Skeletal muscle satellite cell (primary cell): ENCODE measurements around the gene MSANTD7.
"Not testable (repeated sequence)": the region's sequence is repeated elsewhere in the genome, so short reads cannot be mapped to it uniquely, and the experiment has no call there.

Source experiments
- H3K27me3 ChIP-seq: 2 replicates; pipeline ENCODE4 v1.7.0; 2013; ENCODE audit warnings: low read length; ENCODE audit not compliant: control insufficient read depth, insufficient read depth
- H3K36me3 ChIP-seq: 2 replicates; pipeline ENCODE4 v1.7.0; 2013; ENCODE audit warnings: mild to moderate bottlenecking, control low read depth, low read length; ENCODE audit not compliant: insufficient read depth
- H3K4me1 ChIP-seq: 2 replicates; pipeline ENCODE4 v1.7.0; 2013; ENCODE audit warnings: low read length; ENCODE audit not compliant: control insufficient read depth, insufficient read depth
- H3K4me2 ChIP-seq: 2 replicates; pipeline ENCODE4 v1.7.0; 2013; ENCODE audit warnings: mild to moderate bottlenecking, low read length
- H3K4me3 ChIP-seq: 2 replicates; pipeline ENCODE4 v1.7.0; 2013; ENCODE audit warnings: low read length
- H3K9ac ChIP-seq: 2 replicates; pipeline ENCODE4 v1.7.0; 2013; ENCODE audit warnings: mild to moderate bottlenecking, low read depth, low read length, moderate library complexity
- H3K9me3 ChIP-seq: replicated peaks from 2 replicates; pipeline ENCODE4 v1.7.0; 2013; ENCODE audit warnings: mild to moderate bottlenecking, control low read depth, low read length

Gene MSANTD7

DNA sequence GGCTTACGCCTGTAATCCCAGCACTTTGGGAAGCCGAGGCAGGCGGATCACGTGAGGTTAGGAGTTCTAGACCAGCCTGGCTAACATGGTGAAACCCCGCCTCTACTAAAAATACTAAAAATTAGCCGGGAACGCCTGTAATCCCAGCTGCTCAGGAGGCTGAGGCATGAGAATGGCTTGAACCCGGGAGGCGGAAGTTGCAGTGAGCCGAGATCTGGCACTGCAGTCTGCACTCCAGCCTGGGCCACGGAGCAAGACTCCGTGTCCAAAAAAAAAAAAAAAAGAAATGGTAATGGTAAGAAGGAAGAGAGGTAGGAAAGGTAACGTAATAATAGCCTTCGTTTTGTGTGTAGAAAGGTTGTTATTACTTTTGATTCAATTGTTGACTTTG, 1.2 kb downstream of the MSANTD7 start:
- peaks cover 6% of the 10 kb centered on the region for H3K4me1 ChIP-seq
- H3K9ac ChIP-seq = peak overlapping the region; percentile 99
- no peaks in the 10 kb centered on the region for H3K27me3 ChIP-seq
- no peaks in the 10 kb centered on the region for H3K9me3 ChIP-seq
- peaks cover 40% of the 10 kb centered on the region for H3K36me3 ChIP-seq
- peak overlapping the region; percentile 98 for H3K4me3 ChIP-seq
- peak overlapping the region; percentile 93 for H3K4me2 ChIP-seq

DNA sequence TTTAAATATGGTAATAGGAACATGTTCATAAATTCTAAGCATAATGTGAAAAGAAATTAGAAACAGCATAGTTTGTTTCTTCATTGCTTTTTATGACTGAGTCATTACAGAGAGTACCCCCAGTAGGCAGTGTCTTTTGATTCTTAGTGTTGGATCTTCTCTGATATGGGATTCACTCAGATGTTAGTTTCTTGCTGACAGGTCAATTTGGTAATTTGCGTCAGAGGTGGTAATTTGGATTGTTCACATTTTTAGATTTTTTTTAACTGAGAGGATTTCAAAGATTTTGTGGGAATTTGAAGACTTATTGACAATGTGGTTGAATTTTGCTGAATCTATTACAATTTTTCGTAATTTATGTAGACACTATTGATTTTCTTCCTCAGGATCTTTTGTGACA, 2.1 kb downstream of the MSANTD7 start:
- Histone ChIP-seq H3K9ac (no peak overlapping the region), H3K36me3 (peaks cover 46% of the 10 kb centered on the region), H3K9me3 (no peaks in the 10 kb centered on the region), H3K4me3 (no peak overlapping the region), H3K4me2 (no peak overlapping the region), H3K4me1 (peaks cover 6% of the 10 kb centered on the region), H3K27me3 (no peaks in the 10 kb centered on the region)

DNA sequence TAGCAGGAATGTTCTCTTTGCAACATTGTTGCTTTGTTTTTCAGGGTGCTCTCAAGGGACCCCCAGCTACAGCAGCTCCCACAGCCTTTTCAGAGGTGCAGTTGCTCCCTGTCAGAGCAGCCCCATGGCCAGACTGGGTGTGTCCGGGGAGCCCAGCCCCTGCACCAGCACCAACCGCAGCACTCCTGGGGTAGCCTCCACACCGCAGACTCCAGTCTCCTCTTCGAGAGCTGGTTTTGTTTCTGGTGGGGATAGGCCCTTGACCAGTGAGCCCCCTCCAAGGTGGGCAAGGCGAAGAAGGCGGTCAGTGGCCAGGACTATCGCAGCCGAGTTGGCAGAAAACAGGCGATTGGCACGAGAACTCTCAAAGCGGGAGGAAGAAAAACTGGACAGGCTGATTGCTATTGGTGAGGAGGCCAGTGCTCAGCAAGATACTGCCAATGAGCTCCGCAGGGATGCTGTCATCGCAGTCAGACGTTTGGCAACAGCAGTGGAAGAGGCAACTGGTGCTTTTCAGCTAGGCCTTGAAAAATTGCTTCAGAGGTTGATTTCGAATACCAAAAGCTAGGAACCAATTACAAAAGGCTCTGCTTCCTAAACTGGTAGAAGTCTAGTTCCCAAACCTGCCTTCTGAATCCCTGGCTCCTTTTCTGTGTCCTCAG, 5.4 kb downstream of the MSANTD7 start:
- H3K36me3 ChIP-seq = peaks cover 46% of the 10 kb centered on the region
- no peaks in the 10 kb centered on the region for H3K27me3 ChIP-seq
- H3K4me1 ChIP-seq = no peaks in the 10 kb centered on the region
- no peaks in the 10 kb centered on the region for H3K9me3 ChIP-seq
- H3K4me3 ChIP-seq = no peak overlapping the region
- no peak overlapping the region for H3K9ac ChIP-seq
- no peak overlapping the region for H3K4me2 ChIP-seq

DNA sequence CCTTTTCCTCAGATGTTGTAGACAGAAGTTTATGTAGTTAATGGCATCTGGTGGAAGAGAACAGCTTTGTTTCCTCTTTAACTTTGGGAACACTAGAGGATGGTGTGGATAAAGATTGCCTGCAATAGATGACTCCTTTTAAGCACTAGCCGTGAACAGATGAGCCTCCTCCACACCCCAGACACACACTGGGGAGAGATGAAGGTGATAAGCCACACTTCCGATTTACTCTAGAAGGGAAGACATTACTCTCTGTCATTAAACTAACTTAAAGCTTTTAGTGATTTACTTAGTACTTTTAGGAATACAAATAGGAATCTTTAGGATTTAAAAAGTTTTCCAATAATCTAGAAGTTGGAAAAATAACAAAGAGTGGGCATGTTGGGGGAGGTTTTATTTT, 6.8 kb downstream of the MSANTD7 start:
- H3K4me1 ChIP-seq = no peaks in the 10 kb centered on the region
- H3K9ac ChIP-seq = no peak overlapping the region
- no peaks in the 10 kb centered on the region for H3K9me3 ChIP-seq
- H3K36me3 ChIP-seq = peaks cover 46% of the 10 kb centered on the region
- H3K4me2 ChIP-seq = no peak overlapping the region
- no peak overlapping the region for H3K4me3 ChIP-seq
- no peaks in the 10 kb centered on the region for H3K27me3 ChIP-seq

GRCh38 chr10:14852236-14852635, 14.1 kb downstream of the MSANTD7 start:
- H3K9me3 ChIP-seq = no peaks in the 10 kb centered on the region
- H3K4me3 ChIP-seq = no peak overlapping the region
- no peak overlapping the region for H3K9ac ChIP-seq
- H3K4me1 ChIP-seq = no peaks in the 10 kb centered on the region
- peaks cover 21% of the 10 kb centered on the region for H3K36me3 ChIP-seq
- no peak overlapping the region for H3K4me2 ChIP-seq
- no peaks in the 10 kb centered on the region for H3K27me3 ChIP-seq

DNA sequence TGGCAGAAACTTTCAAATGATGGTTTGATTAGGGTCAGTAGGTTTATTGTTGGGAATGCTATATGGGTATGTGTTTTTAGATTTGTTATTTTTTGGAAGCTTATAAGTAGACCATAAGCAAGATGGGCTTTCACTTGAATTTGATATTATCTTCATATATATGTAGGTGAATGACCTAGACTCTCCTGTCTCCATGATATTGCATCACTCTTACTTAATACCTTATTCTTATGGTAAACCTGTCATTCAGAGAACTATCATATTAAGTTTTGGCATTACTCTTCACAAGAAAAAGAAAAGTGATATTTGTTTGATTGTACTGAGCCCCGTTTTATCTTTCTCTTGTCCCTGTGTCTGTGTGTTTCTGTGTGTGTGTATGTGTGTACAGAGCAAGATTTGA, 17.3 kb downstream of the MSANTD7 start:
- H3K36me3 ChIP-seq = peaks cover 21% of the 10 kb centered on the region
- H3K9ac ChIP-seq = no peak overlapping the region

GRCh38 chr10:14858338-14858960, 20.3 kb downstream of the MSANTD7 start:
- H3K4me2 ChIP-seq = no peak overlapping the region
- no peaks in the 10 kb centered on the region for H3K27me3 ChIP-seq
- peaks cover 21% of the 10 kb centered on the region for H3K36me3 ChIP-seq
- no peaks in the 10 kb centered on the region for H3K4me1 ChIP-seq
- H3K9me3 ChIP-seq = no peaks in the 10 kb centered on the region
- H3K9ac ChIP-seq = no peak overlapping the region
- H3K4me3 ChIP-seq = no peak overlapping the region

More for the DNA sequence above, 17.3 kb downstream of the MSANTD7 start:
- Histone ChIP-seq H3K27me3 (no peaks in the 10 kb centered on the region), H3K4me3 (no peak overlapping the region), H3K9me3 (no peaks in the 10 kb centered on the region), H3K4me1 (no peaks in the 10 kb centered on the region), H3K4me2 (no peak overlapping the region)

DNA sequence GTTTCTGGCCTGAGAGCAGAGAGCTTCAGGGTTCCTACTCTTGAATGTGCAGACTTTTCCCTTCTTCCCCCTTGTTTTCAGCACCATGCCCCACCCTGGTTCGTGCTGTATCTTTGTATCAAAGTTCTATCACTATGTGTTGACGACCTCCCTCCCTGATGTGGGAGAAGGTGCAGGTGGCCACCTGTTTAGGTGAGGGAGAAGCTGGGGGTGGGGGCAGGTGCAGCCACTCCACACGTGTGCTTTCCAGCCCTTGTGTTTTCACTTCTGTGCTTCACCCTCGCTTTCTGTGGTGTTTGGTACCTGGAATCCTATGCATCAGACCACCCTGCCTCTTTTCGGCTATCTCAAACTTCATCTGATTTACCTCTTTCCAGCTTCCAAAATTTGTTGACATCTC, 20.9 kb downstream of the MSANTD7 start:
- Histone ChIP-seq H3K36me3 (peaks cover 19% of the 10 kb centered on the region), H3K4me1 (no peaks in the 10 kb centered on the region), H3K9ac (no peak overlapping the region), H3K4me3 (no peak overlapping the region), H3K27me3 (no peaks in the 10 kb centered on the region), H3K4me2 (no peak overlapping the region), H3K9me3 (no peaks in the 10 kb centered on the region)

GRCh38 chr10:14859775-14860174, 21.7 kb downstream of the MSANTD7 start:
- no peaks in the 10 kb centered on the region for H3K9me3 ChIP-seq
- no peaks in the 10 kb centered on the region for H3K27me3 ChIP-seq
- H3K4me2 ChIP-seq = no peak overlapping the region
- H3K4me3 ChIP-seq = no peak overlapping the region
- peaks cover 14% of the 10 kb centered on the region for H3K36me3 ChIP-seq
- no peaks in the 10 kb centered on the region for H3K4me1 ChIP-seq
- no peak overlapping the region for H3K9ac ChIP-seq

- no peak overlapping the region for H3K4me3 ChIP-seq
- no peaks in the 10 kb centered on the region for H3K27me3 ChIP-seq
- H3K4me2 ChIP-seq = no peak overlapping the region
- no peaks in the 10 kb centered on the region for H3K4me1 ChIP-seq
- H3K9ac ChIP-seq = no peak overlapping the region
- peaks cover 8% of the 10 kb centered on the region for H3K36me3 ChIP-seq
- H3K9me3 ChIP-seq = no peaks in the 10 kb centered on the region
These were observed 22.7 kb downstream of the MSANTD7 start for GRCh38 chr10:14860791-14861190.

GRCh38 chr10:14864466-14864865, 26.4 kb downstream of the MSANTD7 start:
- not testable (repeated sequence) for H3K4me3 ChIP-seq, H3K9ac ChIP-seq, H3K4me2 ChIP-seq, H3K27me3 ChIP-seq, H3K9me3 ChIP-seq, H3K4me1 ChIP-seq
- peaks cover 16% of the 10 kb centered on the region for H3K36me3 ChIP-seq

- H3K27me3 ChIP-seq, H3K4me1 ChIP-seq, H3K9me3 ChIP-seq, H3K4me2 ChIP-seq, H3K9ac ChIP-seq, H3K4me3 ChIP-seq: not testable (repeated sequence)
- H3K36me3 ChIP-seq = peaks cover 20% of the 10 kb centered on the region
These were observed 26.8 kb downstream of the MSANTD7 start for GRCh38 chr10:14864871-14865270.
